ENCODE data around the gene PAFAH1B2. TPM values are rescaled to one million over a fixed set of nuclear protein-coding genes. Genes with fewer than 3 reads are reported as not detected.
A peak's percentile ranks its signal among the peaks of the same experiment; 100 is the strongest.

Gene PAFAH1B2
- total RNA-seq, 1 donor: 151 TPM

GRCh38 chr11:117187799-117188481, 43.9 kb downstream of the PAFAH1B2 start:
- Histone ChIP-seq H3K27me3 (ENCODE audit: insufficient read depth, low read length) (no peaks in the 10 kb centered on the region), H3K36me3 (ENCODE audit: insufficient read depth, low read length) (peaks cover 69% of the 10 kb centered on the region), H3K4me3 (ENCODE audit: insufficient read depth, low read length) (no peak overlapping the region), H3K9me3 (ENCODE audit: low read depth, low read length) (no peaks in the 10 kb centered on the region), H2AFZ (ENCODE audit: low read length) (no peak overlapping the region), H4K20me1 (ENCODE audit: insufficient read depth, low read length) (peaks cover 4% of the 10 kb centered on the region), H3K27ac (ENCODE audit: low read depth, low read length) (no peak overlapping the region), H3K4me2 (ENCODE audit: insufficient read depth, low read length) (no peak overlapping the region), H3K4me1 (ENCODE audit: insufficient read depth, low read length) (no peaks in the 10 kb centered on the region), H3K79me2 (ENCODE audit: insufficient read depth, low read length) (no peaks in the 10 kb centered on the region)
- TF ChIP-seq CTCF (IDR thresholded peaks at IDR 0.05; ENCODE audit: extremely low read depth, low read depth, low read length): no peak
- DNase-seq (ENCODE audit: insufficient read length, low spot score, missing footprints): peak; percentile 57

GRCh38 chr11:117188620-117189081, 44.6 kb downstream of the PAFAH1B2 start:
- peak; percentile 13 for DNase-seq (ENCODE audit: insufficient read length, low spot score, missing footprints)
- H3K4me1 ChIP-seq (ENCODE audit: insufficient read depth, low read length): no peaks in the 10 kb centered on the region
- no peak overlapping the region for H3K4me2 ChIP-seq (ENCODE audit: insufficient read depth, low read length)
- no peak for TF ChIP-seq CTCF (IDR thresholded peaks at IDR 0.05; ENCODE audit: extremely low read depth, low read depth, low read length)
- H3K36me3 ChIP-seq (ENCODE audit: insufficient read depth, low read length): peaks cover 72% of the 10 kb centered on the region
- H2AFZ ChIP-seq (ENCODE audit: low read length): no peak overlapping the region
- no peaks in the 10 kb centered on the region for H3K27me3 ChIP-seq (ENCODE audit: insufficient read depth, low read length)
- no peak overlapping the region for H3K4me3 ChIP-seq (ENCODE audit: insufficient read depth, low read length)
- no peaks in the 10 kb centered on the region for H3K9me3 ChIP-seq (ENCODE audit: low read depth, low read length)
- no peak overlapping the region for H3K27ac ChIP-seq (ENCODE audit: low read depth, low read length)
- no peaks in the 10 kb centered on the region for H3K79me2 ChIP-seq (ENCODE audit: insufficient read depth, low read length)
- peaks cover 4% of the 10 kb centered on the region for H4K20me1 ChIP-seq (ENCODE audit: insufficient read depth, low read length)

GRCh38 chr11:117189191-117189940, 45.3 kb downstream of the PAFAH1B2 start:
- no peak overlapping the region for H3K27ac ChIP-seq (ENCODE audit: low read depth, low read length)

More at GRCh38 chr11:117189191-117189940, 45.3 kb downstream of the PAFAH1B2 start:
- Histone ChIP-seq H3K27me3 (ENCODE audit: insufficient read depth, low read length) (no peaks in the 10 kb centered on the region), H3K4me1 (ENCODE audit: insufficient read depth, low read length) (no peaks in the 10 kb centered on the region), H3K36me3 (ENCODE audit: insufficient read depth, low read length) (peaks cover 71% of the 10 kb centered on the region), H3K4me2 (ENCODE audit: insufficient read depth, low read length) (no peak overlapping the region), H3K79me2 (ENCODE audit: insufficient read depth, low read length) (no peaks in the 10 kb centered on the region), H3K9me3 (ENCODE audit: low read depth, low read length) (no peaks in the 10 kb centered on the region), H2AFZ (ENCODE audit: low read length) (no peak overlapping the region), H3K4me3 (ENCODE audit: insufficient read depth, low read length) (no peak overlapping the region), H4K20me1 (ENCODE audit: insufficient read depth, low read length) (peaks cover 4% of the 10 kb centered on the region)
- TF ChIP-seq CTCF (IDR thresholded peaks at IDR 0.05; ENCODE audit: extremely low read depth, low read depth, low read length): no peak
- peak; percentile 68 for DNase-seq (ENCODE audit: insufficient read length, low spot score, missing footprints)
